Non-pigmented ciliary epithelial cell (primary cell): ENCODE measurements around the gene PI16.

Experiments
- DNase-seq: peaks from one replicate; pipeline ENCODE4 v3.0.0-alpha.2; 2010; ENCODE audit warnings: low read depth

PI16 gene

DNA sequence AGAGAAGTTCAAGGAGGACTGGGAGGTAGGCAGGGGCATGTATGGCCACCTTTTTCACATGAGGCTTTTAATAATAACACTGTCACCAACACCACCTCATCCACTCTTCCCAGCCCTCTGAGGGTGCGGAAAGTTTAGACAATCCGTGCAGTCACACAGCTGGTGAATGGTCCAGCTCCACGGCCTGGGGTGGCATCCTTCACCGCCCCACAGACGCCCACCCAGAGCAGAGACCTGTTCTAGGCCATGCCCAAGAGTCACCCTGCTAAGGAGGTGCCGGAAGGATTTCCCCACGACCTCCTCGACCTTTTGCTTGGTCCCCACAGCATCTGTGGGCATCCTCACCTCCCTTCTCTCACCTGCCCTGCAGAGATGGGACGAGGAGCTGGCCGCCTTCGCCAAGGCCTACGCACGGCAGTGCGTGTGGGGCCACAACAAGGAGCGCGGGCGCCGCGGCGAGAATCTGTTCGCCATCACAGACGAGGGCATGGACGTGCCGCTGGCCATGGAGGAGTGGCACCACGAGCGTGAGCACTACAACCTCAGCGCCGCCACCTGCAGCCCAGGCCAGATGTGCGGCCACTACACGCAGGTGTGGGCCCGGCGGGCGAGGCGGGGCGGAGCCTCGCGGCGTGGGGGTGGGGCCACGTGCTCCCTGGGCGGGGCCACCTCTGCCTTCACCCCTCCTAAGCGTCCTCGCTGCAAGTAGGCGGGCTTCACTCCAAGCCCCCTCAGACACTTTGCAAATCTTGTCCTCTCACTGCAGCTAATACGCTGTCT lies 4.4 kb downstream of the PI16 start:
- no peak for DNase-seq

DNA sequence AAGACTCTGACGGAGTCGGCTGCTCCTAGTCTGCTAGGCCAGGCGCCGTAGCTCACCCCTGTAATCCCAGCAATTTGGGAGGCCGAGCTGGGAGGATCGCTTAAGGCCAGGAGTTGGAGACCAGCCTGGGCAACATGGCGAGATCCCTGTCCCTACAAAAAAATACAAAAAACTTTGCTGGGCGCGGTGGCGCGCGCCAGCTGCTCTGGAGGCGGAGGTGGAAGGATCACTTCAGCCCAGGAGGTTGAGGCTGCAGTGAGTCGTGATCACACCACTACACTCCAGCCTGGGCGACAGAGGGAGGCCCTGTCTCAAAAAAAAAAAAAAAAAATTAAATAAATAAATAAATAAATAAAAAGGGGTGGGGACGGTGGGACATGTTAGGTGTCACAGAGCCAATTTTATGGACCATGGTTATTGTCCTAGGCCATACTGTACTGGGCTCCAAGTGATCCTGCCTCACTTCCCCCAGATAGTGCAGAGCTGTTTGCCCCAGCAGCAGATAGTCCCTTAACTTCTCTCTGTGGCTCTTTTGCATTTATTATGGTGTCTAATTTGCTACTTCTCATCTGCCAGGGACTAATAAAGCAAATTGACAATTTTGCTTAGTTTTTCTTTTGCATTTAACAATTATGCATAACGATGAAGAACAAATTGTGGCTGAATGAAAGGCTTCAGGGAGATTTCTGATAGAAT lies 5.2 kb downstream of the PI16 start:
- no peak for DNase-seq

DNA sequence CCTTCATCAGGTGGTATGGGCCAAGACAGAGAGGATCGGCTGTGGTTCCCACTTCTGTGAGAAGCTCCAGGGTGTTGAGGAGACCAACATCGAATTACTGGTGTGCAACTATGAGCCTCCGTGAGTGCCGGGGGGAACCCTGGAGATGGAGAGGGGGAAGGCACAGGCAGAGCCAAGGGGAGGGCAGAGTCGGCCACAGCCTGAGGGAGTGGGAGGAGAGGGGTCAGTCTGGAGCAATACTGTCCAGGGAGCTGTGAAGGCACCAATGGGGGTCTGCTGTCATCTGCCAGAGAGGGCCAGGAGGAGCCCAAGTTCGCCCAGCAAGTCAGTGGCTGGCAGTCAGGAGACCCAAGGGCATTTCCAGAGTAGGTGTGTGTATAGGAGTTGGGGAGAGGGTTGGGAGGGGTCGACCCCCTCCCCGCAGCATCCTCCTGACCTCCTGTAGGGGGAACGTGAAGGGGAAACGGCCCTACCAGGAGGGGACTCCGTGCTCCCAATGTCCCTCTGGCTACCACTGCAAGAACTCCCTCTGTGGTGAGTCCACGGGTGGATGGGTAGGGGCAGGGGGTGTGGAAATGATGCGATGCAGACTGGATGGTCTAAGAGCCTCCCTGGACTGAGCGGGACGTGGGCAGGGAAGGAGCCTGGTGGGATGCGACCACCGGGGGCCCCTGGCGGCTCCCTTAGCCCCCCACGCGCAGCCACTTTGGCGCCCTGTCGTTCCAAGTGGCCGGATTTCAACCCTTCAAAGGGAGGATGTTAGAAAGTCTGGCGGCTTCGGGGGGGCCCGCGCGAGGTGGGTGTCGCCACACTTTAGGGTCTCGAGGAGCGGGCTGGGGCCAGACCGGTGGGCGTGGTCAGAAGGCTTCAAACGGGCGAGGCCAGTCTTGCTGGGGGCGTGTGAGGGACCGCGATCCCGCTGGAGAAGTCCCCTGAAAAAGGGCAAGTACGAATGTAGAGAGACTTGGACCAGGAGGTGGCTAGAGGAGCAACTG lies 7.2 kb downstream of the PI16 start:
- no peak for DNase-seq

- DNase-seq = no peak
Observed at GRCh38 chr6:36962874-36963273, 8.3 kb downstream of the PI16 start.

DNA sequence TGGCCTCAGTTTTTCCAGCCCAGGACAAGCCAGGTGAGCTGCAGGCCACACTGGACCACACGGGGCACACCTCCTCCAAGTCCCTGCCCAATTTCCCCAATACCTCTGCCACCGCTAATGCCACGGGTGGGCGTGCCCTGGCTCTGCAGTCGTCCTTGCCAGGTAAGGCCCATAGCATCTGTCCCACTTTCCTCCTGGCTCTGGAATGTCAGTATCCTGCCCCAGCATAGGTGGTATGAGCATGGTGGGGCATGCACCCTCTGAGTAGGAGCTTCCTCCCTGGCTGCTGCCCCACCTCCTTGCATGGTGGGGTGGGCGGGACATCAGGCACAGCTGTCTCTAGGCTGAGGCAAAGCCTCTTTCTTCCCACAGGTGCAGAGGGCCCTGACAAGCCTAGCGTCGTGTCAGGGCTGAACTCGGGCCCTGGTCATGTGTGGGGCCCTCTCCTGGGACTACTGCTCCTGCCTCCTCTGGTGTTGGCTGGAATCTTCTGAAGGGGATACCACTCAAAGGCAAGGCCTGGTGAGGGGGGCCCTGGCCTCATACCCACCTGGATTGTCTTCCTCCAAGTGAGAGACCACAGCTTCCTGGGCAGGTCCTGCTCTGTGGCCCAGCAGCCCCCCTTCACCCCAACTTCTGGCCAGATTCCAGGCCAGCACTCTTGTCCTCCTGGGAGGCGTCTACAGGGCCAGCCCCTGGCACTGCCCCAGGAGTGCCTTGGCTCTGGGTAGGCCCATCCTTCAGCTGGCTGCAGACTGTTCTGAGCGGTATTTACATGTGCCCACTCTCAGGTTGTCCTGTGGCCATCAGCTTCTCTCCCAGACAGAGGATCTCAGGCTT lies 9.1 kb downstream of the PI16 start:
- DNase-seq = no peak

DNA sequence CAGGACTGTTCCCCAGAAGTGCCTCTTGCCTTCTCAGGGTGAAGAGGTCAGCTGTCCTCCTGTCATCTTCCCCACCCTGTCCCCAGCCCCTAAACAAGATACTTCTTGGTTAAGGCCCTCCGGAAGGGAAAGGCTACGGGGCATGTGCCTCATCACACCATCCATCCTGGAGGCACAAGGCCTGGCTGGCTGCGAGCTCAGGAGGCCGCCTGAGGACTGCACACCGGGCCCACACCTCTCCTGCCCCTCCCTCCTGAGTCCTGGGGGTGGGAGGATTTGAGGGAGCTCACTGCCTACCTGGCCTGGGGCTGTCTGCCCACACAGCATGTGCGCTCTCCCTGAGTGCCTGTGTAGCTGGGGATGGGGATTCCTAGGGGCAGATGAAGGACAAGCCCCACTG lies 9.8 kb downstream of the PI16 start:
- DNase-seq = no peak

DNA sequence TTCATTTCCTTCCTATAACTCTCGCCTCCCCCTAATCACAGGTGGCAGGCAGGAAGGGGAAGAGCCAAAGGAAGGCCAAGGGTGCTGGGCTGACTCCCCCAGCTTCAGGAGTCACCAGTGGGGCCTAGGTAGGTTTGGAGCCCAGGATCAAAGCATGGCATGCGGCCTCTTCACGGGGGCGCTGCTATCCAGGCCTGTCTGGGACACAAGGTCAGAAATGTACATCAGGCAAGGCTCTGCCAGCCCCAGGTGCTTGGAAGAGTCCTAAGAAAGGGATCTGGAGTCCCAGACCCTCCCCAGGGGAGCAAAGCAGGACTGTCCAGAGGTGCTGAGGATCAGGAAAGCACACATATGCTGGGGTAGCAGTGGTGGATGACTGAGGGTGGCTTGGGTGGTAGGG lies 10.4 kb downstream of the PI16 start:
- no peak for DNase-seq

- no peak for DNase-seq
Observed at GRCh38 chr6:36967301-36967700, 12.8 kb downstream of the PI16 start.

GRCh38 chr6:36967757-36968156 lies 13.2 kb downstream of the PI16 start:
- no peak for DNase-seq

DNA sequence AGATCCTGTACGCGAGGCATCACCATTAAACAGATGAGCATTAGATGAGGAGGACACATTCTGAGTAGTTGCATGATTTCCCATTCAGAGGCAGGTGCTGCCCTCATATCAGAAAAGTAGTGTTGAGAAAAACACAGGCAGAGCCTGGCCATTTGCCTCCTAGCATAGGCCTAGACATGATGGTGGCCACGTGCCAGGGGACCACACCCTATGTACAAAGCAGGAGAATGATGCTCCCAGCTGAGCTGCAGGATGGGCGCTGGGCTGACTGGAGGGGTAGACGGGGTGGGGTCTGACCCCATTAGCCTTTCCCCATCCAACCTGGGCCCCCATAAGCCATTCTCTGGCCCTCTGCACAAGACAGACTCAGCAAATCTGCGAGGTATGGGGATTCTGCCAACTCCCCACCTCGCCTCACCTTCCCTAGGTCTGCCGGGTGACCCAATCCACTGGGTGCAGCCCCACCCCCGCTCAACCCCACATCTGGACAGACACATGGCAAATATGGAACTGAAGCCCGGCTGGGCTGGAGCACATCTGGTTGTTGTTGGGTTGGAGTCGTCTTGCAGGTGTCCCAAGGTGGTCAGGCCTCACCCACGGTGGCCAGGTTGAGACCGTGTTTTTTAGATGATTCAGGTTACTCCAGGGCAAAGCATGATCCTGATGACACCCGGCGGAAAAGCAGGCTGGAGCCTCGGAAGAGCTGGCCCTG lies 13.9 kb downstream of the PI16 start:
- no peak for DNase-seq

GRCh38 chr6:36969240-36969691 lies 14.7 kb downstream of the PI16 start:
- no peak for DNase-seq

DNA sequence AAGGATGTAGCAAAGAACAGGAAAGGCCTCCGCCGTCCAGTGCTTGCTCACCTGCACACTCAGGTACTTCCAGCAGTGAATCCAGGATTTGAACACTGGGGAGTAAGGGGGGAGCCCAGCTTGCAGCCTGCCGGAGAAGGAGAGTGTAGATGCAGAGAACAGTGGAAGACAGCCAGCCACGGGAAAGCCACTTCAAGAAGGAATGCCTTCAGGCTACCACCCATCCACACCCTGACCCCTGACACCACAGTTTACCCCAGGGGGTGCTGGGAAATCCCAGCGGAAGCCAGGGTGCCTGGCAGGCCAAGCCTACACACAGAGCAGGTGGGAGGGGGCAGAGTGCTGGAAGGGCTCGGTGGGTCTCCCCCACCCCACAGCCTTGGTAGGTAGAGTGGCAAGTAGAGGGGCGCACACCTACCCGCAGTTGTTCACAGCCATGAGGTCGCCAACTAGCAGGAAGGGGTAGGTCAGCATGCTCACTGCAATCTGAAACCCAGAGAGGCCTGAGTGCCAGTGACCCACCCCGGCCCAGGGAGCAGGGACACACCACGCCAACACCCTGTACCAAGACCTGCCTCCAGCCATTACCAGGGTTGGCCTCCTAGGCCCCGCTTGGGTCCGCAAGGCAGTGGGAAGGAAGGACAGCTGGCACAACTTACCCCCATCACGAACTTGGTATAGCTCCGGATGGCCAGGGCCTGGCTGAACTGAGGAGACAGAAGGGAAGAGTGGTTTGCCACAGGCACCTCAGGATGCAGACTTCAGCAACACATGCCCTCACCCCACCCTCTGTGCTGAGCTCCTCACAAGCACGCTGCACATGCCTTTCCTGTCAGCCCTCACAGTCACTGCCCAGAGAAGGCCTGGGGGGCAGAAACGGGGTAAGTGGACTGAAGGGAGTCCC lies 15.7 kb downstream of the PI16 start:
- no peak for DNase-seq

DNA sequence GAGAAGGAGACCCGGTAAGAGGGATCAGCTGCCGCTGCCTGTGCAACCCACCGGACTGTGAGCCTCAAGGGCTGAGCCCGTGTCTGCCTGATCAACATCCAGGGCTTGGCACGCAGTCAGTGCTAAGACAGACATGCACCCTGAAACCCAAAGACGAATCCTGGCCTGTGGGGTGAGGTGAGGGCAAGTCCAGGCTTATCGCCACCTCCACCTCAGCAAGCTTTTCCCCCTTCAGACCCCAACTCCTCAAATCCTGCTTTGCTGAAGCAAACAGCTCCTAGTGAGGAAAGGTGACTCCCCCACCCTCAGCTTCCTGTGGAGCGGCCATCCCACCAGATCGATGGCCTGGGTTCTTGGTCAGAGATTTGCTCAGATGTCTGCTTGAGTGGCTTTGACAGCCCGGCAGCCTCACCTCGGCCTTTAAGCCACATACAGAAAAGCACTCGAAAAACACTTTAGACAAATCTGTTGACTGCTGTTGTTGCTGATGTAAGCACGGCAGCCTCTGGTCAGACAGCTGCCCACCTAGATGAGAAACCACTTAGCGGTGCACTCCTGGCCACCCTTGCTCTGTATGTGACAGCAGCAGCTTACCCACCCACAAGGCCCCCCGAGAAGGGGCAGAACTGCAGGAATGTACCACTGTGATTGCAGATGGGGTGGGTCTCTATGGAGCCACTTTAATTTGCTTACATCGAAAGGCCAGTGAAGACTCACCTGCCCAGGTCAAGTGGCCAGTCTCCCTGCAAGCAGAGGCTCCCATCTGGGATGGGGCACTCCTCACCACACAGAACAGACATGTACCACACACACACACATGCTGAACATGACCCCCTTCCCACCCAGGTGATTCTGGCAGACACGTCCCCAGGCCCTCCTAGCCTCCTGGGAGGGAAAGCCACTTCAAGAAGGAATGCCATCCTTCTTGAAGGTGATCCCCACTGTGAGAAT lies 16.6 kb downstream of the PI16 start:
- no peak for DNase-seq

DNA sequence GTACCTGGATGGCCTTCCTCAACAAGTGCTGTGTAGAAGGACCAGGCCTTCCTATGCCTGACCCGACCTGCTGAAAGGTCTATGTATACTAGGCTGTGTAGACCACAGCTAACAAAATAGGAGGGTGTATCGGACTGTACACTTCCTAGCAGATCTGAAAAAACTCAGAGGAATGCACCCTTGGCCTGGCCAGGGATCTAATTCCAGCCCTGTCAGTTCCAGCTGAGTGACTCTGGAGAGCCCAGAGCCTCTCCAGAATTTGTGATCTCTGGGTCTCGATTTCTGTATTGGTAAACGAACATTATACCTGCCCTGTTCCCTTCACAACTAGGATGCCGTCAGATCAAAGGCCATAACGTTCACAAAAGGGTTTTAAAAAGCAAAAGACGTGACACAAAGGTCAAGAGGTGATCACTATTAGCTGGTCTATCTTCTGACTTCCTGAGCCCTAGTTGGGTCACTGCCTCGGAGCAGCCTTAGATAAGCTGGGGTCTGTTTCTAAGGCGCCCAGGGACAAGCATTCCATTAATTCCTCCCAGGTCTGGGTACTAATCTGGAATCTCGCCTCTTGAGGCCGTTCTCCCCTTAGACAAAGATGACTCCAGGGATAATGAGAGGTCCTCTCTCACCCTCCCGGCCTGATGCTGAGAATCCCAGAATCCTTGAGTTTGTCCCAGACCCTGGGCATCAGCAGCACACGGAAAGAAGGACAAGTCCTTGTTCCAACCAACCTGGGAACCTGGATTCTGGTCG lies 17.6 kb downstream of the PI16 start:
- no peak for DNase-seq

- no peak for DNase-seq
Observed at GRCh38 chr6:36973190-36973589, 18.7 kb downstream of the PI16 start.

DNA sequence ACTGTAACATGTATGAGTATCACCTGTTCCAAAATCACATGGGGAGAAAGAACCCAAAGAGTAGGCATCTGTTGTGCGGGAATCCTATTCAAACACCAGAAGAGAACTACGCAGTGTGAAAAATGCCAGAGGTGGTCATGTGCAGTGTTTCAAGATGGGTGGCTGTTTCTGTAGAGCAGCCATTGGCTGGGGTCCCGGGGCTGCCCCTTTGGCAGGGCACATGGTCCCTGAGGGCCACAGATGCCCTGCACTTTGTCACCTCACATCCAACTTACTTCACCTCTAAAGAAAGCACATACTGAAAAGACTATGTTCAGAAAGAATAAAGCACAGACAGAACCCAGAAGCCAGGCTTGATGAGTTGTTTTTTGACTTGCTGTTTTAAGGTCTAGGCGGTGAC lies 19.1 kb downstream of the PI16 start:
- no peak for DNase-seq

- no peak for DNase-seq
Observed at GRCh38 chr6:36975231-36976006, 20.9 kb downstream of the PI16 start.
